Gastrocnemius medialis (tissue), 4 donors: Measurements from ENCODE around the gene PPP2R5E.

Experiments used
- CTCF ChIP-seq, 5 experiments: fragments of 450-650 bp in 3 of 5; fragments of 200-600 bp in 2 of 5; sonication (generic) in 2 of 5; IDR thresholded peaks in 4 of 5; conservative IDR thresholded peaks in 1 of 5; 1 replicate in 4 of 5; 2 replicates in 1 of 5; pipeline ENCODE4 v1.5.1; 2016 to 2019; ENCODE audit warnings: antibody characterized with exemption in 5 of 5, mild to moderate bottlenecking in 3 of 5, moderate library complexity in 3 of 5
- POLR2A ChIP-seq, 2 donors: fragments of 450-650 bp; IDR thresholded peaks; one replicate each; pipeline ENCODE4 v1.6.1; 2017; ENCODE audit warnings: antibody characterized with exemption in 2 of 2, mild to moderate bottlenecking in 2 of 2, moderate library complexity in 2 of 2

- TF ChIP-seq CTCF (IDR thresholded peaks at IDR 0.05 in 4 of 5, conservative IDR thresholded peaks at IDR 0.05 in 1 of 5) = no peak
- TF ChIP-seq POLR2A (IDR thresholded peaks at IDR 0.05) = no peak
Observed at GRCh38 chr14:63470962-63471793, 72.0 kb downstream of the PPP2R5E start.
